Measurements from ENCODE around the gene PSMB7.

The PSMB7 gene

DNA sequence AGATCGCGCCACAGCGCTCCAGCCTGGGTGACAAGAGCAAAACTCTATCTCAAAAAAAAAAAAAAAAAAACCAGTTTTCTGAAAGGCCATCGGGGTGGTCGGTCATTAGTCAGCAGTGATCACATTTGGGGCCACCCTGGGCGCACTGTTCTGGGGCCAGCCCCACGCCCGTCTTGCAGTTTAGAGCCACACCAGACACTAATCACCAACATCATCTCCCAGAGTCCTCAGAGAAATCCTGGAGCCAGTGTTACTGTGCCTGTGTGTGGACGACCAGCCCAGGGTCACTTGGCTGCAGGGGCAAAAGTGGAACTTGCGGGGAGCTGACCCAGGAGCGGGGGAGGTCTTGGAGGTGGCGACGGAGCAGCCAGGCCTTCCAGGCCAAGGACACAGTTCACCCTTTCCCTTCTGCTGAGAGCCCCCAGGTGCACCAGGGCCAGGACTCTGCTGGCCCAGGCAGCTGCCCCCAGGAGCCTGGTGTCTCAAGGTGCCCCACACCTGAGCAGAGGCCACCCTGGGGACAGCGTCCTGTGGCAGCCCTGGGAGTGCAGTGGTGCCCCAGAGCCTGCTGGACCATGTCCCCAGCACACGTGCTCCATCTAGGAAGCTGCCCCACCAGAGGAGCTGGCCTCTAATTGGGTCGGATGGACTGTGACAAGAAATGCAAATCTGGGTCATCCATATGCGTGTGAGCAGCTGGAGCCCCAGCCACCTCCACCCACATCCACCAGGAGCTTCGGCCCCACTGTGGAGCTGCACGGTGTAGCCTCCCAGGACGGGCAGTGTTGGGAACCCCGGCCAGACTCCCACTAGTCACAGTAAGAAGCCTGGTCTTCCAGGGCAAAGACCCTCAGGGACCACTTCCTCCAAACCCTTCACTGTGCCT lies 106.4 kb downstream of the PSMB7 start:
- Histone ChIP-seq H3K4me2 (ENCODE audit: low read length) (no peak overlapping the region), H3K27ac (ENCODE audit: low read depth, low read length) (no peak overlapping the region)

DNA sequence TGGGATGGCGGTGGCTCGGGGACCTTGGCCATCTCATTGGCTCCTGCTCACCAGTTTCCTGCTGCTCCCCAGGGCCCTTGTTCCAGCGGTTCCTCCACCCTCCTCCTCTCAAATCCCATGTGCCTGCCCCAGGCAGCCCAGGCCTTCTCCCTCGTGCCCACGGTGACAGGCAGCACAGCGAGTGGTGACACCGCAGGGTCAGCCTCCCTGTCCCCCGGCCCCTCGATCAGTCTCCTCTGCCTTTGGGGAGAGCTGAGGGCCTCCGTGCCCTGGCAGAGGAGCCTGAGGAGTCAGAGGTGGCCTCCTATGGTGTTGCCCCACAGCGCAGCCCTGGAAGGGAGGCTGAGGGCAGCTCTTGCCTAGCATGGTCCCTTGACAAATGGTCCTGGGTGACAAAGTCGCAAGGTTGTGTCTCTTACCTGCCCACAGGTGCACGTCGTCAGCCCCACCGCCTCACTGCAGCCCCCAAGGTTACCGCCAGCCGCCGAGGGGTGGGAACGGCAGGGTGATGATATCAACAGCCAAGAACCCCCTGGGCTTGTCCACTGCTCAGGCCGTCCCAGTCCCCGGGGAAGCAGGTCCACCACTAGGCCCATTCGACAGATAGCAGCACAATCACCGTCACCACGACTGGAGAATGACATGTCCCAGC lies 107.7 kb downstream of the PSMB7 start:
- no peak overlapping the region for H3K4me2 ChIP-seq (ENCODE audit: low read length)
- no peaks in the 10 kb centered on the region for H3K9me3 ChIP-seq (ENCODE audit: control insufficient read depth, insufficient read depth, low read length)
- no peak overlapping the region for H3K4me3 ChIP-seq (ENCODE audit: low read length)
- no peaks in the 10 kb centered on the region for H3F3A ChIP-seq (ENCODE audit: control insufficient read depth, insufficient read depth)
- H3K27ac ChIP-seq (ENCODE audit: low read depth, low read length) = no peak overlapping the region
- no peaks in the 10 kb centered on the region for H3K9me2 ChIP-seq (replicated peaks; ENCODE audit: control insufficient read depth, low read length)
- H3K4me1 ChIP-seq (ENCODE audit: control insufficient read depth, low read length) = no peaks in the 10 kb centered on the region
- no peaks in the 10 kb centered on the region for H3K36me3 ChIP-seq (ENCODE audit: control insufficient read depth, low read length)
- no peaks in the 10 kb centered on the region for H4K20me1 ChIP-seq (ENCODE audit: control insufficient read depth, insufficient read depth, low read depth, low read length)
- TF ChIP-seq, protein P1, sequence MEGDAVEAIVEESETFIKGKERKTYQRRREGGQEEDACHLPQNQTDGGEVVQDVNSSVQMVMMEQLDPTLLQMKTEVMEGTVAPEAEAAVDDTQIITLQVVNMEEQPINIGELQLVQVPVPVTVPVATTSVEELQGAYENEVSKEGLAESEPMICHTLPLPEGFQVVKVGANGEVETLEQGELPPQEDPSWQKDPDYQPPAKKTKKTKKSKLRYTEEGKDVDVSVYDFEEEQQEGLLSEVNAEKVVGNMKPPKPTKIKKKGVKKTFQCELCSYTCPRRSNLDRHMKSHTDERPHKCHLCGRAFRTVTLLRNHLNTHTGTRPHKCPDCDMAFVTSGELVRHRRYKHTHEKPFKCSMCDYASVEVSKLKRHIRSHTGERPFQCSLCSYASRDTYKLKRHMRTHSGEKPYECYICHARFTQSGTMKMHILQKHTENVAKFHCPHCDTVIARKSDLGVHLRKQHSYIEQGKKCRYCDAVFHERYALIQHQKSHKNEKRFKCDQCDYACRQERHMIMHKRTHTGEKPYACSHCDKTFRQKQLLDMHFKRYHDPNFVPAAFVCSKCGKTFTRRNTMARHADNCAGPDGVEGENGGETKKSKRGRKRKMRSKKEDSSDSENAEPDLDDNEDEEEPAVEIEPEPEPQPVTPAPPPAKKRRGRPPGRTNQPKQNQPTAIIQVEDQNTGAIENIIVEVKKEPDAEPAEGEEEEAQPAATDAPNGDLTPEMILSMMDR (IDR thresholded peaks at IDR 0.05; ENCODE audit: low read depth, low read length, poor library complexity, severe bottlenecking) = no peak
- no peak for TF ChIP-seq EZH2phosphoT487 (IDR thresholded peaks at IDR 0.05; ENCODE audit: borderline replicate concordance, low read length)
- no peaks in the 10 kb centered on the region for H3K79me2 ChIP-seq (ENCODE audit: control insufficient read depth, low read length)
- no peaks in the 10 kb centered on the region for H3K27me3 ChIP-seq (ENCODE audit: control insufficient read depth, low read length)

More for the DNA sequence above, 106.4 kb downstream of the PSMB7 start:
- Histone ChIP-seq H3F3A (ENCODE audit: control insufficient read depth, insufficient read depth) (no peaks in the 10 kb centered on the region), H3K9me3 (ENCODE audit: control insufficient read depth, insufficient read depth, low read length) (no peaks in the 10 kb centered on the region), H3K27me3 (ENCODE audit: control insufficient read depth, low read length) (no peaks in the 10 kb centered on the region), H3K36me3 (ENCODE audit: control insufficient read depth, low read length) (no peaks in the 10 kb centered on the region), H3K4me1 (ENCODE audit: control insufficient read depth, low read length) (no peaks in the 10 kb centered on the region), H3K4me3 (ENCODE audit: low read length) (no peak overlapping the region), H3K79me2 (ENCODE audit: control insufficient read depth, low read length) (no peaks in the 10 kb centered on the region), H4K20me1 (ENCODE audit: control insufficient read depth, insufficient read depth, low read depth, low read length) (no peaks in the 10 kb centered on the region), H3K9me2 (replicated peaks; ENCODE audit: control insufficient read depth, low read length) (no peaks in the 10 kb centered on the region)
- TF ChIP-seq, protein P1 (IDR thresholded peaks at IDR 0.05; ENCODE audit: low read depth, low read length, poor library complexity, severe bottlenecking) = no peak
- TF ChIP-seq EZH2phosphoT487 (IDR thresholded peaks at IDR 0.05; ENCODE audit: borderline replicate concordance, low read length) = no peak

DNA sequence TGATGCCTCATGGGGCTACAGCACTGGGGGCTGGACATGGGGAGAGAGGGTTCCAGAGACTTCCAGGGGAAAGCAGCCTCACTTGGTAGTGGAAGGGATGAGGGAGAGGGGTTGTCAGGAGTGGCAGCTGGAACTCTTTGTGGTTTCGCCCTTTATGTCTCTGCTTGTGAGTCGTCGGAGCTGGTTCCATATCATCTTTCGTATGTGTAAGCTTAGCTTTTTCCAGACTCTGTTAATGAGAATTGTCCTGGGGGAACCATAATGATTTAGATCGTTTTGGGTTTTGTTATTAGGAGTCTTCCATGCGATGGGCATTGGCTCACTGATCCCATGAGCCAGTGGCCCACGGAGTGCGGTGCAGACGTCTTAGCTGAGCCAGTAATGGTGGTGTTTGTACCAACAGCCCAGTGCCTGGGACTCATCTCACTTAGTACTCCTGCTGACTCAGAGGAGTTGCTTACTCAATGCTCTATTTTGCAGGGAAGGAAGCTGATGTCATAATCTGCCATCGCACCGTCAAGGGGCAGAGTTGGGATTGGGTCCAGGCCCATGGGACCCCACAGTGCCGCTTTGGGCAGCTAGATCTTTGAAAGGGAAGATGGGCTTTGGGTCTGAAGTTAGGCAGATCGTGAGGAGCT lies 109.0 kb downstream of the PSMB7 start:
- Histone ChIP-seq H3K36me3 (ENCODE audit: control insufficient read depth, low read length) (no peaks in the 10 kb centered on the region), H3K27me3 (ENCODE audit: control insufficient read depth, low read length) (no peaks in the 10 kb centered on the region), H4K20me1 (ENCODE audit: control insufficient read depth, insufficient read depth, low read depth, low read length) (no peaks in the 10 kb centered on the region), H3K27ac (ENCODE audit: low read depth, low read length) (no peak overlapping the region), H3F3A (ENCODE audit: control insufficient read depth, insufficient read depth) (no peaks in the 10 kb centered on the region), H3K4me3 (ENCODE audit: low read length) (no peak overlapping the region), H3K79me2 (ENCODE audit: control insufficient read depth, low read length) (no peaks in the 10 kb centered on the region), H3K4me1 (ENCODE audit: control insufficient read depth, low read length) (no peaks in the 10 kb centered on the region), H3K9me3 (ENCODE audit: control insufficient read depth, insufficient read depth, low read length) (no peaks in the 10 kb centered on the region), H3K9me2 (replicated peaks; ENCODE audit: control insufficient read depth, low read length) (no peaks in the 10 kb centered on the region), H3K4me2 (ENCODE audit: low read length) (no peak overlapping the region)
- TF ChIP-seq, protein P1 (IDR thresholded peaks at IDR 0.05; ENCODE audit: low read depth, low read length, poor library complexity, severe bottlenecking) = no peak
- no peak for TF ChIP-seq EZH2phosphoT487 (IDR thresholded peaks at IDR 0.05; ENCODE audit: borderline replicate concordance, low read length)

Data from DOHH2 (cell line).